PC-3 (cell line): Measurements from ENCODE around the gene CALR3. TPM values are rescaled to one million over a fixed set of nuclear protein-coding genes. Genes with fewer than 3 reads are reported as not detected.
"Not testable (repeated sequence)": the region's sequence is repeated elsewhere in the genome, so short reads cannot be mapped to it uniquely, and the experiment has no call there.

ENCODE experiments used
- ATAC-seq: fragments of 200-7000 bp; cut with Tn5 transposase; 2 replicates; pipeline ENCODE4 v1.9.1; 2020; ENCODE audit warnings: mild to moderate bottlenecking, moderate library complexity
- Bru-seq: library from RNA; stranded (reverse); fragments of 400-500 nt; gene quantifications from one replicate; lab custom pipeline; 2021; lab: Mats Ljungman, UMichigan
- BruChase-seq, 2 experiments: library from RNA; stranded (reverse); fragments of 400-500 nt; gene quantifications; one replicate each; lab custom pipeline; 2021; lab: Mats Ljungman, UMichigan
- BruUV-seq: library from RNA; stranded (reverse); fragments of 400-500 nt; replicated peaks from 2 replicates; lab custom pipeline; 2021; lab: Mats Ljungman, UMichigan
- CTCF ChIA-PET: fragments of 300-600 bp; sonication (Branson Sonifier 250); formaldehyde crosslinking; loops from one replicate; lab custom pipeline; 2022; ENCODE audit warnings: antibody characterized with exemption; lab: Charles Lee
- POLR2A ChIA-PET: fragments of 300-600 bp; sonication (Branson Sonifier 250); formaldehyde crosslinking; loops from one replicate; lab custom pipeline; 2022; ENCODE audit warnings: antibody characterized with exemption; ENCODE audit not compliant: unreplicated experiment; lab: Charles Lee
- DNase-seq: peaks from one replicate; pipeline ENCODE4 v3.0.0-alpha.2; 2015
- H2AFZ ChIP-seq: fragments of 300-600 bp; sonication (generic); 2 replicates; pipeline ENCODE4 v1.6.0; 2016; ENCODE audit warnings: antibody characterized with exemption, low read length
- H3F3A ChIP-seq: fragments of 300-600 bp; sonication (generic); one replicate; pipeline ENCODE4 v1.6.0; 2017; ENCODE audit warnings: antibody characterized with exemption, low read length, control low read depth, mild to moderate bottlenecking; ENCODE audit not compliant: unreplicated experiment
- H3K27ac ChIP-seq: fragments of 300-600 bp; sonication (generic); 2 replicates; pipeline ENCODE4 v1.5.1; 2016; ENCODE audit warnings: mild to moderate bottlenecking, low read length
- H3K27me3 ChIP-seq: fragments of 300-600 bp; sonication (generic); 2 replicates; pipeline ENCODE4 v1.6.1; 2016; ENCODE audit warnings: low read length, mixed read lengths
- H3K36me3 ChIP-seq: fragments of 300-600 bp; sonication (generic); 2 replicates; pipeline ENCODE4 v1.6.1; 2016; ENCODE audit warnings: low read depth, mixed run types, low read length, mixed read lengths
- H3K4me1 ChIP-seq: fragments of 300-600 bp; sonication (generic); 2 replicates; pipeline ENCODE4 v1.5.1; 2016; ENCODE audit warnings: low read length; ENCODE audit not compliant: insufficient read depth
- H3K4me2 ChIP-seq: fragments of 300-600 bp; sonication (generic); 2 replicates; pipeline ENCODE4 v1.6.0; 2016; ENCODE audit warnings: low read length
- H3K4me3 ChIP-seq: fragments of 300-600 bp; sonication (generic); 2 replicates; pipeline ENCODE4 v1.5.1; 2016; ENCODE audit warnings: mild to moderate bottlenecking, low read length, mixed read lengths
- H3K79me2 ChIP-seq: fragments of 300-600 bp; sonication (generic); 2 replicates; pipeline ENCODE4 v1.6.1; 2017; ENCODE audit warnings: low read length, mixed read lengths
- H3K9ac ChIP-seq: fragments of 300-600 bp; sonication (generic); 2 replicates; pipeline ENCODE4 v1.6.0; 2016; ENCODE audit warnings: mild to moderate bottlenecking, low read length
- H3K9me2 ChIP-seq: fragments of 300-600 bp; sonication (generic); replicated peaks from 2 replicates; pipeline ENCODE4 v1.6.1; 2016; ENCODE audit warnings: mixed run types, low read length, mixed read lengths
- H3K9me3 ChIP-seq: fragments of 300-600 bp; sonication (generic); 2 replicates; pipeline ENCODE4 v1.6.1; 2016; ENCODE audit warnings: low read length, mixed read lengths
- H4K20me1 ChIP-seq: fragments of 300-600 bp; sonication (generic); 2 replicates; pipeline ENCODE4 v1.6.1; 2016; ENCODE audit warnings: low read length, mixed read lengths
- CTCF ChIP-seq: fragments of 300-600 bp; sonication (generic); conservative IDR thresholded peaks from 2 replicates; pipeline ENCODE4 v1.5.1; 2017; ENCODE audit warnings: antibody characterized with exemption, low read depth, mild to moderate bottlenecking, low read length
- EZH2 ChIP-seq: fragments of 300-600 bp; sonication (generic); IDR thresholded peaks from one replicate; pipeline ENCODE4 v1.6.1; 2017; ENCODE audit warnings: antibody characterized with exemption, mild to moderate bottlenecking, low read length; ENCODE audit not compliant: unreplicated experiment
- EZH2phosphoT487 ChIP-seq: fragments of 300-600 bp; sonication (generic); IDR thresholded peaks from 2 replicates; pipeline ENCODE4 v1.6.1; 2018; ENCODE audit warnings: mild to moderate bottlenecking, antibody characterized with exemption, low read length, borderline replicate concordance
- intact Hi-C: fragments of 100-400 bp; cut with micrococcal nuclease; formaldehyde crosslinking; loops from 2 replicates; pipeline ENCODE4 v1.9.0; 2023
- long read RNA-seq: library from polyadenylated mRNA; unstranded; transcript quantifications from one replicate; pipeline ENCODE4 v2.0.0, GENCODE V29; 2021; ENCODE audit not compliant: unreplicated experiment
- total RNA-seq: library from RNA; depleted of rRNA; stranded (reverse); fragments of >200 nt; gene quantifications from 2 replicates; pipeline ENCODE4 v1.2.3, GENCODE V29; 2014; rRNA removed

CALR3 gene
- total RNA-seq (0.47 TPM in 1 of 2 replicates, not detected in the other), Bru-seq, nascent RNA (percentile 40 among the genes with signal in this experiment), BruChase-seq, experiment 1, labeled RNA remaining after a 6-hour chase (percentile 34 among the genes with signal in this experiment), BruChase-seq, experiment 2, labeled RNA remaining after a 2-hour chase (percentile 12 among the genes with signal in this experiment)
- long read RNA-seq = 0 reads

- ATAC-seq (peak; percentile 98), DNase-seq (peak; percentile 99)
- H3K27ac ChIP-seq = 0 out of 2 replicates have a peak within 1 kb of the TSS, but pooled peaks have one; percentile 7
- peak within 1 kb of the TSS; percentile 96 for H2AFZ ChIP-seq
- peaks cover 18% of the 10 kb centered on the region for H3K4me1 ChIP-seq
- no peaks in the 10 kb centered on the region for H3K27me3 ChIP-seq
- H3K4me2 ChIP-seq = peak within 1 kb of the TSS; percentile 91
- no peaks in the 10 kb centered on the region for H3F3A ChIP-seq
- POLR2A ChIA-PET = interaction anchor here (0.5 kb wide), 1 partner anchor 74 kb away, joined by 3 read pairs; no protein-coding TSS in a partner anchor
- no peaks in the 10 kb centered on the region for H3K9me2 ChIP-seq
- H3K4me3 ChIP-seq = peak within 1 kb of the TSS; percentile 84
- H3K79me2 ChIP-seq = peaks cover 20% of the 10 kb centered on the region
- intact Hi-C loops = no loop called here
- 0 out of 2 replicates have a peak, but pooled peaks cover 3% of the 10 kb centered on the region for H3K36me3 ChIP-seq
- CTCF ChIA-PET = interaction anchor here (0.5 to 0.6 kb wide), 2 partner anchors 80 to 96 kb away, joined by 4 read pairs; no protein-coding TSS in a partner anchor
- TF ChIP-seq EZH2 (no peak), EZH2phosphoT487 (no peak), CTCF (no peak)
- H3K9me3 ChIP-seq = no peaks in the 10 kb centered on the region
- no peaks in the 10 kb centered on the region for H4K20me1 ChIP-seq
- H3K9ac ChIP-seq = peak within 1 kb of the TSS; percentile 69
- no TSS peak for BruUV-seq
These were observed at the start of gene CALR3, which contains the start of gene C19orf44 for GRCh38 chr19:16495982-16496612. Gene CALR3 (minus strand): TSS chr19:16496167. CDS start chr19:16496129, 38 bp downstream. Gene C19orf44 (plus strand): TSS chr19:16496394. CDS start chr19:16500793, 4,399 bp downstream.

GRCh38 chr19:16544473-16545231, 48.7 kb upstream of the CALR3 start:
- peaks cover 51% of the 10 kb centered on the region for H3K79me2 ChIP-seq
- ATAC-seq (no peak), DNase-seq (no peak)
- 0 out of 2 replicates have a peak overlapping the region, but pooled peaks have one; percentile 4 for H3K4me2 ChIP-seq
- intact Hi-C loops = no loop called here
- H3K9me3 ChIP-seq = no peaks in the 10 kb centered on the region
- no peaks in the 10 kb centered on the region for H3F3A ChIP-seq
- no peak overlapping the region for H3K27ac ChIP-seq
- ChIA-PET CTCF (no interaction called here), POLR2A (no interaction called here)
- no peak overlapping the region for H3K4me3 ChIP-seq
- H3K4me1 ChIP-seq = peaks cover 19% of the 10 kb centered on the region
- no TSS peak for BruUV-seq
- peaks cover 12% of the 10 kb centered on the region for H4K20me1 ChIP-seq
- TF ChIP-seq EZH2phosphoT487 (no peak), EZH2 (no peak), CTCF (no peak)
- no peaks in the 10 kb centered on the region for H3K27me3 ChIP-seq
- peaks cover 3% of the 10 kb centered on the region for H3K36me3 ChIP-seq
- no peak overlapping the region for H2AFZ ChIP-seq
- H3K9ac ChIP-seq = no peak overlapping the region
- H3K9me2 ChIP-seq = no peaks in the 10 kb centered on the region

- Histone ChIP-seq H3K9ac (peak overlapping the region; percentile 97; the same call in 1 of the 2 replicates), H3K4me3 (peak overlapping the region; percentile 96), H3K4me1 (peaks cover 16% of the 10 kb centered on the region), H3K79me2 (peaks cover 60% of the 10 kb centered on the region), H4K20me1 (peaks cover 18% of the 10 kb centered on the region), H3K4me2 (peak overlapping the region; percentile 92)
- H3K36me3 ChIP-seq, H3F3A ChIP-seq, H3K9me2 ChIP-seq, H3K27me3 ChIP-seq, H2AFZ ChIP-seq, H3K9me3 ChIP-seq, intact Hi-C loops, DNase-seq, H3K27ac ChIP-seq, BruUV-seq, ATAC-seq: not testable (repeated sequence)
- ChIA-PET POLR2A (interaction anchor here (0.8 kb wide), 1 partner anchor 29 kb away, joined by 6 read pairs; no protein-coding TSS in a partner anchor), CTCF (interaction anchor here (0.6 kb wide), 1 partner anchor 52 kb away, joined by 4 read pairs; no protein-coding TSS in a partner anchor)
These were observed 47.8 kb upstream of the CALR3 start for GRCh38 chr19:16543734-16544133.
